Measurements from ENCODE around the gene MTX1. TPM values are rescaled to one million over a fixed set of nuclear protein-coding genes. Genes with fewer than 3 reads are reported as not detected.
"Not testable (repeated sequence)": the region's sequence is repeated elsewhere in the genome, so short reads cannot be mapped to it uniquely, and the experiment has no call there.

The MTX1 gene
- total RNA-seq, 1 experiment from 2014 or later: 72.2 TPM

GRCh38 chr1:155235375-155235774 lies 26.9 kb downstream of the MTX1 start:
- DNase-seq (ENCODE audit: low spot score): not testable (repeated sequence)

- DNase-seq (ENCODE audit: low spot score): no peak
These were observed 28.0 kb downstream of the MTX1 start for GRCh38 chr1:155236451-155236850.

GRCh38 chr1:155241069-155241679 lies 32.7 kb downstream of the MTX1 start:
- peak; percentile 82 for DNase-seq (ENCODE audit: low spot score)

- no peak for DNase-seq (ENCODE audit: low spot score)
These were observed 33.4 kb downstream of the MTX1 start for GRCh38 chr1:155241841-155242264.

DNA sequence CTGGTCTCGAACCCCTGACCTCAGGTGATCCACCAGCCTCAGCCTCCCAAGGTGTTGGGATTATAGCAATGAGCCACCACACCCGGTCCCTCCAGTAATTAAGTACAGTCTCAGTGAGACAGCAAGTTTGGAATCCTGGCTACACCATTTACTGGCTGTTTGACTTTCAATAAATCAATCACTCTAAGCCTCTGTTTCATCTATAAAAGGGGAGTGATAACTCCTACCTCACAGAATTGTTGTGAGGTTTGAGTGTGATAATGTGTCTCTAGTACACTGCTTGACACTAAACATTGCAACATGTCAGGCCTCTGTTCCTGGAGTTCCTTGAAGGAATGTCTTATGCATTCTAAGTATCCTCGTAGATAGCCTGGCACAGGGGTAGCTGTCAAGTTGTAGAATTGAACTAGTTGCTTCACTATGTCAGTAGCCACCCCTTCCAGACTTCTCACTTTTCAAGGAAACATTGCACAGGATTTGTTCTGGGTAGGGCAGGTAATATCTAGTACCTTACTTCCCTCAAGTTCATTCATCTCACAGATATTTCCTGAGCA lies 34.4 kb downstream of the MTX1 start:
- DNase-seq (ENCODE audit: low spot score): no peak

- peak; percentile 92 for DNase-seq (ENCODE audit: low spot score)
These were observed 36.1 kb downstream of the MTX1 start for GRCh38 chr1:155244368-155245162.

- no peak for DNase-seq (ENCODE audit: low spot score)
These were observed 36.6 kb downstream of the MTX1 start for GRCh38 chr1:155245163-155245524.

DNA sequence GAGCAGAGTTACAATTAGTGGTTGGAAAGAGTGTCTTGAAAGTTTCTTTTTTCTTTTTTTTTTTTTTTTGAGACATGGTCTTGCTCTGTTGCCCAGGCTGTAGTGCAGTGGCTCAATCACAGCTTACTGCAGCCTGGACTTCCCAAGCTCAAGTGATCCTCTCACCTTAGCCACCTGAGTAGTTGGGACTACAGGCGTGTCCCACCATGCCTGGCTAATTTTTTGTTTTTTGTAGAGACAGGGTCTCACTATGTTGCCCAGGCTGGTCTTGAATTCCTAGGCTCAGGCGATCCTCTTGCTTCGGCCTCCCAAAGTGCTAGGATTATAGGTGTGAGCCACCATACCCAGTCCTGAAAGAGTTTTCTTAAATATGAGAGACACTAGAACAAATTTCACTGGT lies 38.3 kb downstream of the MTX1 start:
- not testable (repeated sequence) for DNase-seq (ENCODE audit: low spot score)

DNA sequence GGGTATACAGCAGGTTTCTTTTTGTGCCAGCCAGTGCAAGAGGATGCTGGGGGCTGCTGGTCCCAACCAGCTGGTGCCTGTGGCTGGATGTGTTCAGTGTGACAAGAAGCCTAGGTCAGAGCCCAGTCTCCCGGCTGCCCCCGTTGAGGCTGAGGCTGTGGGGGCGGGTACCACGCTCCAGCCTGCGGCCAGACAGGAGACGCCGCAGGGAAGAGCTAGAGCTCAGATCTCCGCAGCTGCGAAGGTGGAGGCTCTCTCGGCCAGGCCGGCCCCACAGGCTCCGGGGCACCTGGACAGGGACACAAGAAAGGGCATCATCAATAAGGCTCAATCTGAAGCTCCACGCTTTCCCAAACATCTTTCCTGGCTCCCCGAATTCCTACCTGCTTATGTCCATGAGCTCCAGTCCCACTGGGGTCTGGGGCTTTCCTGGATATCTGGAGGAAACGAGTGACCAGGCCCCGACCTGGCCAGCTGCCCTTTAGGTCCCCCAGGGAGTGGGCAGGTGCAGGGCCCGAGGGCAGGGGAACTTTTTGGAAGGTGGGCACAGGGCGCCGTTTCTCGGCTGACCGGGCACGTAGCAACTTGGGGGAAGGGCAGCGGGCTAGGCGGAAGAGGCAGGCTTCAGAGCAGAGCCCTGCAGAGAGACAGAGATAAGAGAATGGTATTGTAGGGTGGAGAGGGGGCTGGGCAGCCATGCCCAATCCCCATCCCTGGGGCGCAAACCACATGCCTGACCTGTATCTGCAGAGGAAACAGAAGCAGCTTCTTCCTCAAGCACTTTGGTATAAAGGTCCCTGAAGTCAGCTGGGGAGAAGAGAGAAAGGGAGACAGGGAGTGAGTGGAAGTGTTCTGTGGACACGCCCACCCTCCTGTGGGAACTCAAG lies 39.4 kb downstream of the MTX1 start:
- no peak for DNase-seq (ENCODE audit: low spot score)

DNA sequence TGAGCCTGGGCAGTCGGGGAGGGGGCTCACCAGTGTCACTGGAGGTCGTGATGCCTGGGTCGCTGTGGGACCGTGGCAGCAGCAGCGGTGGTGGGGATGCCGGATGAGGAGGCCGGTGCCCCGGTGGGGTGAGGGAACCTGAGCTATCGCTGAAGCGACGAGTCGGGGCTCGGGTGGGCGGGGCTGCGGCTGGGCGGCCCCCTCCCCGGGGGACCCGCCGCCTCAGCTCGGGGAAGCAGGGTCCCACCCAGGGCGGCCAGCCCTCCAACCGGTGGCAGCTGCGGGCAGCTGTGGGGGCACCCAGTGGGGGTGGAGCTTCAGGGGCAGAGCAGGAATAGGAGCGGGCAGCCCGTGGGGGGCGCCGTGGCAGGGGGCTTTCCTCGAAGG lies 41.7 kb downstream of the MTX1 start:
- no peak for DNase-seq (ENCODE audit: low spot score)

DNA sequence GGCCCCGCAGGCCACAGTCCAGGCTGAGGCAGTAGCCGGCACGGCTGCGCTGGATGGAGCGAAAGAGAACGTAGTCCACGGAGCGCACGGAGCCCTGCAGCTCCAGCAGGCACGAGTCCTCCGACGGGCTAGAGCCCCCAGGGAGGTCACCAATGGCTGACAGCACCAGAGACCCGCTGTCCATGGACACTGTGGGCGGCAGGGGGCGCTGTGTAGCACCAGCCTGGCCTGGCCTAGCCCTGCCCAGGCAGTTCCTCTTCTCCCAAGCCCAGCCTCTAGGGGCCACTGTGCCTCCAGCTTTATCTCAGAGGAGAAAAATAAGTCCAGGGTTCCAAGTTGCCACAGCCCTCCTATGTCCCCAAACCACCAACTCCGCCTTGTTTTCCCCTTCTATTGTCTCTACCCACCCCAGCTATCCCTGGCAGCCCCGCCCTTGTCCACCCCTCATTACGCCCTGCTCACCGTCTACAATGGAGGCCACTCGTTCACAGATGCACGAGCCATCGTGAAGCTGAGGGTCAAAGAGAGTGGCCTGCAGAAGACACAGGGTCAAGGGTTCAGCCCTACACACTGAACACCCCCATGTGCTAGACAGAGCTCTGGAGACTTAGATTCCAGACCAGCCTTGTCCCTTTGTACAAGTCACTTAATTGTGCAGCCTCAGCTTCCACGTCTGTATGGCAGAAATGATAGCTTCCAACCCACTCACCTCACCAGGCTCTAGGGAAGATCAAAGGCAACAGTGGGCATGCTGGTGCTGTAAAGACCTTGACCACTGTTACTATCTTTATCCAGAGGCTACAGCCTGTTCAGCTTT lies 42.3 kb downstream of the MTX1 start:
- peak; percentile 96 for DNase-seq (ENCODE audit: low spot score)

DNA sequence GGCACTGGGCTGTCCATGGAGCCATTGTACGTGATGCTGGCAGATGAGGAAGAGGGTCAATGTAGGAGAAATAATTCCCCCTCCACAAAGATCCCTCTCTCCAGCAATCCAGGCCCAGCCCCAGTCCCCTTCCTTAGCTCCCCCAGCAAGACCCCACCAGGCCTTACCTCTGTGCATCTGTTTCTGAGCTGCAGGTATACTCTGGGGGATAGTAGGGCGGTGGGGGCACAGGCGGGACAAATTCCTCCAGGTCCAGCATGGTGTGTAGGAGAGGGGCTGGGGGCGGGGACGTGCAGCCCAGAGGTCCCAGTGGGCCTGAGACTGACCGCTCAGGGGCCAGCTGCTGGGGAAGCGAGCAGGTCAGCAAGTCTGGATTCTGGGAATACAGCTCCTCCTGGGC lies 43.1 kb downstream of the MTX1 start:
- DNase-seq (ENCODE audit: low spot score): no peak

DNA sequence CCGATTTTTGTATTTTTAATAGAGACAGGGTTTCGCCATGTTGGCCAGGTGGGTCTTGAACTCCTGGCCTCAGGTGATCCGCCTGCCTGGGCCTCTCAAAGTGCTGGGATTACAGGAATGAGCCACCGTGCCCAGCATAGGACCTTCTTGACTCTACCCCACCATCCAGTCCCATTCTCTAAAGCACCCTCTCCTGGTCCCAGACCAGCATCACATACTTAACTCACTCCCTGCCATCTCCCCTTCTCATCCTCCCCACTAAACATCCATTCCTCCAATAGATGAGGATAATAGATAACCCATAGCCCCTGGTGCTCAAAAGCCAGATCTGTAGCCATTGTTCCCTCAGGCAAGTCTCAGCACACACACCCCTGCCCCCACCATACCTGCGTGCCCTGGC lies 44.7 kb downstream of the MTX1 start:
- DNase-seq (ENCODE audit: low spot score): no peak

DNA sequence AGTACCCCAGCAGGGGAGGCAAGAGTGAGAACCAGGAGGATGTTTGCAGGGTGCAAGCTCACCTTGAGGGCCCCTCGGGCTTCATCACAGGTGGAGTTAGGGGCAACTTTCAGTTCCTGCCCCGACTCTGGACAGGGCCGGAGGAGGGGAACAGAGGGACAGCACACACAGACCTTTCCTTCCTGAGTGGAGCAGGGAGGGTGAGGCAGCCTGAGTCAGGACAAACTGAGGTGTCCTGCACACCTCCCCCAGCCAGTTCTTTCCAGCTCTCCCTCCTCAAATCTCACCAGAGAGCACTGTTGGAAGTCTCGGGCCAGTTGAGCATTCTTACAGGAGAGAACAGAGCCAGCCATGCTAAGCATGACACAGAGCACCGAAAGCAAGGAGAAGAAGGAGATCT lies 45.3 kb downstream of the MTX1 start:
- no peak for DNase-seq (ENCODE audit: low spot score)

DNA sequence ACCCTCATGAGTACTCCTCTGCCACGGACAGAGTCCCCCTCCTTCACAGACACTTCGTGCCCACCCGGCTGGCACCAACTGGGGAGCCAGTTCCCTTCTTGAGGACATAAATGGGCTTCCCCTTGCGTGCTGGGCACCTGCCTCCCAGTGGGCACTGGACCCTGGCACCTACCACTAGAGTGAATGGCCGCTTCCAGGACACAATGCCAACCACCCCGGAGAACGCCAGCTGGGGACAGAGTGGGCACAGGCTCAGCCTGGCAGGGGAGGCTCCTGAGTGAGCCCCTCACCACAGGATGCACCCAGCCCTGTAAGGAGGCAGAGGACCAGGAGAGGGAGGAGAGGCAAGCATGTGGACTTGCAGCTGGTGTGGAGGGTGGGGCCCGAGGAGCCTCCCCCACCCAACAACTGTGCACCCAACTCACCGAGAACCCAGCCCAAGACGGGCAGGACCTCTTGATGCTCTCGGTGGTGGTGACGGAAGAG lies 45.8 kb downstream of the MTX1 start:
- no peak for DNase-seq (ENCODE audit: low spot score)

DNA sequence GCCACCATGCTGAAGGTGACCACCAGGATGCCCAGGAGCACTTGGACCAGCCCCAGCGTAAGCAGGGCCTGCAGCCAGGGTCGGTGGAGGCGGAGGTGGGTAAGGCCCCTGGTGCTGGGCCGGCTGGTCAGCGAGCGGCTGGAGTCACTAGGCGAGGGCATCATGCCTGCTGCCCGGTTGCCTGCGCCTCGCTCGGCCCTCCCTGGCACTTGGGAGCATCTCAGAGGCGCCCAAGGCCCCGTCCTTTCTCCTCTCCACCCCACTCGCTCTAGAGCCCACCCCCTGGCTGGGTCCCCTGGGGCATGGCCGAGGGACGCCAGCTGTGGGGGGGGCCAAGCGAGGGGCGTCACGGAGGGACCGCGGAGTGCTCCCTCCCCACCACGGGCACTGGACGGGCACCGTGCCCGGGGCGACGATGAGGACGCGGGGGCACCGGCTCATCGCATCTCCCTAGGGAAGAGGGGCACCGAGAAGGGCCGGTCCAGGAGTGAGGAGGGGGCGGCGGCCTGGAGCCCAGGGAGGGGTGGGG lies 46.3 kb downstream of the MTX1 start:
- DNase-seq (ENCODE audit: low spot score): no peak

DNA sequence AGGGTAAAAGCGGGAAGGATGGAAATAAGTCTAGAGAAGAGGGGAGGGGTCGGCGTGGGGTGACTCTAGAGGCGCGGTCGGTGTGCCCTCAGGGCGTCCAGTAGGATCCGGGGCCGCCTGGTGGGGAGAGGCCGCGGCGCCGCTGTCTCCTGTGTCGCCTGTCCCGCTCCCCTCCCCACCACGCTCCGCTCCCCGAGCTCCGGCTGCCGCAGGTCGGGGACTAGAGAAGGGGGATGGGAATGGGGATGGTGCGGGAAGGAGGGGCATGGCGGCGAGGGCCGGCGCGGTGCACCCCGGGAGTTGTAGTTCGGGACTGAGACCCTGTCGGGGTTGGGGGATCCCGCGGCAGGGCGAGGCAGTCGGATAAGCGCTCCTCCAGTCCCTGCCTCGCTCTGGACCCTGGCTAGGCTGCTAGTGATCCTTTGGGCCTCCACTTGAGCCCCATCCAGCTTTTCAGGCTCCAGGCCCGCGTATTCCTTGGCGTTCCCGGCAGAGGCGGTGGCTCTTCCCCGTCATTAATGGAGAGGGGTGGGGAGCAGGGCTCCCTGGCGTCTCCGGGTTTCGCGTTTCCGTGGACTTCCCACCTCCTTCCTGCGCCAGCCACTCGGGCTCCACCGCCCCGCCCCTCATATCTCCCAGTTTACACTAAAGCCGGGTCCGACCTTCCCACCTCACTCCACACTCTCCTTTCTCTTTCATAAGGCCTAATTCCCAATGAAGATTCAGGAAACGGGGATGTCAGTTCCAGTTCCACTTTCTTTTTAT lies 46.9 kb downstream of the MTX1 start, which contains the start of gene ENTREP3:
ENTREP3 (minus strand) TSS at position 241 of the 765 bp plus-strand sequence. CDS start 606 bp downstream, outside the sequence.
- peak; percentile 77 for DNase-seq (ENCODE audit: low spot score)

DNA sequence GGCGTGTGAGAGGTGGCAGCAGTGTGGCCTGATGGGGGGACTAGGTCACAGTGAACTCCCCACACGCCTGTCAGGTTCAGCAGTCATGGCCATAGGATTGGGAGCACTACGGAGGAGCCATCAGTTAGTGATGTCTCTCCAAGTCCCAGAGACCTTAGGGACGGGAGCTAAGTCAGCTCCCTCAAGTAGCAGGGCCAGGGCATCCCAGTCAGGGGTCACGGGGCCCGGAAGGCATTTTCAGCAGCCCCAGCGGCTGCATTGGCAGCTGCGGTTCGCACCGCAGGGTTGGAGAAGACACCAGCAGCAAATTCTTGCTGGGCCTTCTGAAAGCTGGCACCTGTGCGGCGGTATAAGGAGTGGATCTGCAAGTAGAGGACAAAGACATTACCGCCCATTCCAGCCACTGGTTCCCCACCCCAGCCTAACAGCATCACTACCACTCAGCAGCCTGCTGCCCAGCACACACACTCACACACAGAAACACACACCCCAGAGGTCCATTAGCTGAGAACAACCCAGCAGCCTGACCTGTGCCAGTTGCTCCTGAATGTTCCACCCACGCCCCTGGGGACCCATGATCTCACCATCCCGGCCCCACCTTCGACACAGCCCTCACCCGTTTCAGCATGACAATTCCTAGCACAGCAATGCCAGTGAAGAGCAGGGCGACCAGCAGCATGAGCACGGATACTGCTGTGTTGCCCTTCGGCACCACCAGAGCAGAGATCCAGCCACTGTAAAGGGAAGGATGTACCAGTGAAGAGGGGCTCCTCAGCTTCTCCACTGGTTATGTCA lies 47.8 kb downstream of the MTX1 start:
- DNase-seq (ENCODE audit: low spot score): no peak

DNA sequence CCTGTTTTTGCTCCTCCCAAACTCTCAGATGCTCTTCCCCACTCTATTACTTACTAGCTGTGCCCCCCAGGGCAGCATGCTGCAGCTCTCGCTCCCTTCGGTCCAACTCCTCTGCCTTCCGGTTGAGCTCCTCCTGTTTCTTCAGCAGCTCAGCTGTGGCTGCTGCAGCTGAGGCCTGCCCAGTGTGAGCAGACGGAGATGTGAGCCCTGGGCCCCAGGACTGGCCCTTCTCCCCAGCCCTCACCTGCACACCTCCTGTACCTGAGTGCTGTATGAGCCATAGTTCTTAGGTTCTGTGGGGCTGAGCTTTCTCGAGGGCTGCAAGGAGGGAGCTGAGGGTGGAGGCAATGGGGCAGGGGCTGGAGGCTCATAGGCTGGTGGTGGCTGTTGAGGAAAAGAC lies 51.8 kb downstream of the MTX1 start:
- DNase-seq (ENCODE audit: low spot score): no peak

Data from HT-29 (cell line).